ENCODE measurements around the gene SERPINE3.

DNA sequence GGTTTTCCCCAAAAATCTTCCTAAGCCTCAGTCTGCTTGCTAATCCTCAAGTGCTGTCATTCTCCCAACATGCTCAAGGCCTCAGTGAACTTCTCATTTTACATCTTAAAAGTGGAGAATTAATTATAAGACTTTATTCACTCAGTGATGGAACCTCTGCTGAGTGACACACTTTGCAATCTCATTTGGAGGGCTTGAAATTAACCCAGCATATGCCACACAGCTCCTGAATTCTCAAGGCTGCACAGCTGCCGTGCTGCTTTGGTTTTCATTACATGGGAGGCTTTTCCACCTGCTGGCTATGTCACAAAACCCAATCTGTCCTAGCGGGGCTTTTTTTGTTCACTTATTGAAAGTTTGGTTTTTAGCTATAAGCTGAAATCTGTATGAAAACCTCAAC, 28.3 kb upstream of the SERPINE3 start:
- TF ChIP-seq, protein P1, sequence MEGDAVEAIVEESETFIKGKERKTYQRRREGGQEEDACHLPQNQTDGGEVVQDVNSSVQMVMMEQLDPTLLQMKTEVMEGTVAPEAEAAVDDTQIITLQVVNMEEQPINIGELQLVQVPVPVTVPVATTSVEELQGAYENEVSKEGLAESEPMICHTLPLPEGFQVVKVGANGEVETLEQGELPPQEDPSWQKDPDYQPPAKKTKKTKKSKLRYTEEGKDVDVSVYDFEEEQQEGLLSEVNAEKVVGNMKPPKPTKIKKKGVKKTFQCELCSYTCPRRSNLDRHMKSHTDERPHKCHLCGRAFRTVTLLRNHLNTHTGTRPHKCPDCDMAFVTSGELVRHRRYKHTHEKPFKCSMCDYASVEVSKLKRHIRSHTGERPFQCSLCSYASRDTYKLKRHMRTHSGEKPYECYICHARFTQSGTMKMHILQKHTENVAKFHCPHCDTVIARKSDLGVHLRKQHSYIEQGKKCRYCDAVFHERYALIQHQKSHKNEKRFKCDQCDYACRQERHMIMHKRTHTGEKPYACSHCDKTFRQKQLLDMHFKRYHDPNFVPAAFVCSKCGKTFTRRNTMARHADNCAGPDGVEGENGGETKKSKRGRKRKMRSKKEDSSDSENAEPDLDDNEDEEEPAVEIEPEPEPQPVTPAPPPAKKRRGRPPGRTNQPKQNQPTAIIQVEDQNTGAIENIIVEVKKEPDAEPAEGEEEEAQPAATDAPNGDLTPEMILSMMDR (IDR thresholded peaks at IDR 0.05 in 8 of 11, conservative IDR thresholded peaks at IDR 0.05 in 3 of 11): no peak
- no peak for TF ChIP-seq POLR2AphosphoS5 (IDR thresholded peaks at IDR 0.05)
